Activated CD8-positive, alpha-beta T cell treated with anti-CD3 and anti-CD28 coated beads for 36 hours (primary cell): ENCODE results near the gene ESF1. TPM values are rescaled to one million over a fixed set of nuclear protein-coding genes. Genes with fewer than 3 reads are reported as not detected.

ENCODE experiments used
- total RNA-seq, 2 experiments: library from RNA; stranded (reverse); gene quantifications; one replicate each; pipeline ENCODE4 v1.2.3, GENCODE V29; 2021

The ESF1 gene
- total RNA-seq, 2 experiments from 2014 or later = 19.9 to 20.4 TPM

Other genes starting within 250 kb of the ESF1 start
- 1 to 10 TPM; 8.7 to 8.8 TPM for gene TASP1, start 146.0 kb downstream of the ESF1 start, total RNA-seq
- gene NDUFAF5, start 109 bp upstream of the ESF1 start, total RNA-seq = 10 to 100 TPM; 25.9 to 28.4 TPM
- not detected for gene SEL1L2, start 205.7 kb upstream of the ESF1 start, total RNA-seq
- gene MACROD2, start 210.6 kb upstream of the ESF1 start, total RNA-seq = not detected